Embryonic facial prominence (tissue), 1 donor: ENCODE data around the gene IGSF9B.

Experiments
- DNase-seq: peaks from one replicate; pipeline ENCODE4 v3.0.0-alpha.2; 2016; ENCODE audit errors: extremely low spot score

The IGSF9B gene

GRCh38 chr11:133860151-133860550 lies 96.6 kb downstream of the IGSF9B start:
- no peak for DNase-seq
